HG02870 (cell line): Measurements from ENCODE around the gene C6orf132.

ENCODE experiments used
- ATAC-seq: cut with Tn5 transposase; IDR thresholded peaks from one replicate; pipeline ENCODE4 v1.9.1; 2021; ENCODE audit warnings: mild to moderate bottlenecking, moderate library complexity; ENCODE audit not compliant: unreplicated experiment

Gene C6orf132

DNA sequence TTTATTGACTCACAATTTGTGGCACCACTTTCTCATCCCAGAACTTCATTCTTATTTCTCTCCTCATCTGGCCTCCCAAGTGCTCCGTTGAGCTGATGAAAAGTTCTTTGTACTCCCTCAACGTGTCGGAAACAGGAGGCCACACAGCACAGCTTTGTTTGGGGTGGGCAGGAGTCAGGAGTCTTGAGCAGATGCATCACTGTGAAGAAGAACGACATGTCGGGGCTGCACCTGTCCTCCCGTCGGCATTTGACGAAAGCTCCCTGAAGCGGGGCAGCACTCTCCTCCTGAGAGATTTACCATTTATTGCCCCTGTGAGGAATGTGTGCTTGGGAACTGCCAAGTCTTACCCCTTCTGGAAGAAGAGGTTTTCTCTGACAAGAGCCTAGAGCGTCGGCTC lies 64.0 kb downstream of the C6orf132 start:
- no peak for ATAC-seq

DNA sequence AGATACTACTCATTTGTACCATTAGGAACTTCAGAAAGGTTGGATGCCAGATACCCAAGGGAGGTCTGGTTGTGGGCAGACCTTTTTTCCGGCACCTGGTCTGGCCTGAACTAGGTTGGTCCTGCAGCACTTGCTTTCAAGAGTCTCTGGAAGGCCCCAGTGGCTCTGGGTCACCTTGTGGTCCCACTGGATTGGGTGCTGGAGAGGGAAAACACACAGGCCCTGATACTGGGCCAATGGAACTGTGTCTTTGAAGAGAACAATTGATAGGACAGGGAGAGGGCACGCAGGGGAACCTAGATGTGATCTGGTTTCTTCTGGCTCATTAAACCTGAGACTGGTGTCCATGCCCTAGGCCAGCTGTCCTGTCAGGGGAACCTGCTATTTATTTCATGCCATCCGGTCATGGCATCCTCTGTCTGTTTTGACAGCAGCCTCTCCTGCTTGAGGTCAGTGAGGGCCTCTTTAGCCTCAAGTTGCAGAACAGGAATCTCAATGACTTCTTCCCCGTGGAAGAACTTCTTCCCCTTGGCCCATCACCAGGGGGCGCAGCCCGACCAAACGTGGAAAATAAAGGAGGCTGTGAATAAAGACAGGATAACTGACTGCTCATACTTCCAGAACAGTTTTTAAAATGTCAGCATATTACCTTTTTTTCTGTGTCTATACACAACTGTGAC lies 67.1 kb downstream of the C6orf132 start:
- ATAC-seq: no peak

GRCh38 chr6:42073287-42073686 lies 69.1 kb downstream of the C6orf132 start:
- no peak for ATAC-seq

GRCh38 chr6:42071881-42072583 lies 70.4 kb downstream of the C6orf132 start:
- no peak for ATAC-seq

DNA sequence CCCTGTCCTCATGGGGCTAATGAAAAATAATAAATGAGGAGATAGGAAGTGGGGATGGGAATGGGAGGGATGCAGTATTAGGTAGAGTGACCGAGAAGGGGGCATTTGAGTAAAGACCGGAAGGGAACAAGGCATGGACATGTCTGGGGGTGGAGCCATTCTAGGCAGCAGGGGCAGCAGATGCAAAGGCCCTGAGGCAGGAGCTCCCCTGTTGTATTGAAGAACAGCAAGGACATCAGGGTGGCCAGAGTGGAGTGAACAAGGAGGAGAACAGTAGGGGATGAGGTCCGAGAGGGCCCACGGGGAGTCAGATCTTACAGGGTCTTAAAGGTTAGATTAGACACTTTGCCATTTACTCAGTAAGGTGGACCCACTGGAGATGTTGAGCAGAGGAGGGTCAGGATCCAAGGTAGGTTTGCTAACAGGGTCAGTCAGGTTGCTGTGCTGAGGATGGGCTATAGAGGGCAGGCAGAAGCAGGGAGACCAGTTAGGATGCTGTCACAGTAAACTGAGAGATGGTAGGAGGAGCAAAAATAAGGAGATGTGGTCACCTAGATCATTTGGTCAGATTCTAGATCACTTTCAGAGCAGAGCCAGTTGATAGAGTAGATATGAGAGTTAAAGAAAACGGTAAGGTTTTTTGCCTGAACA lies 73.4 kb downstream of the C6orf132 start:
- no peak for ATAC-seq

DNA sequence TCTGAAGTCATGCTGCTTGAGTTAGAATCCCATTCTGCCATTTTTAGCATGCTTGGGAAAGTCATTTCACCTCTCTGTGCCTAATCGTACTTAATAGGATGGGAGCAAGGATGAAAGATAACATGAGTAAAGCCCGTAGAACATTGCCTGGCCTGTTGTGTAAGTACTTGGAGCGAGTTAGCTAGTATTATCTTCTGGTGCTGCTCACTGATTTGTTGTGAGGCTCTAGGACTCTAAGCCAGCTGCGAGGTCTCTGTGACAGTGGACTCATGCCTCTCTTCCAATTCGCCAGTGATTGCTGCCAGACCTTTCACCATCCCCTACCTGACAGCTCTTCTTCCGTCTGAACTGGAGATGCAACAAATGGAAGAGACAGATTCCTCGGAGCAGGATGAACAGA lies 74.2 kb downstream of the C6orf132 start:
- ATAC-seq: no peak

GRCh38 chr6:42066156-42066675 lies 76.2 kb downstream of the C6orf132 start:
- no peak for ATAC-seq

DNA sequence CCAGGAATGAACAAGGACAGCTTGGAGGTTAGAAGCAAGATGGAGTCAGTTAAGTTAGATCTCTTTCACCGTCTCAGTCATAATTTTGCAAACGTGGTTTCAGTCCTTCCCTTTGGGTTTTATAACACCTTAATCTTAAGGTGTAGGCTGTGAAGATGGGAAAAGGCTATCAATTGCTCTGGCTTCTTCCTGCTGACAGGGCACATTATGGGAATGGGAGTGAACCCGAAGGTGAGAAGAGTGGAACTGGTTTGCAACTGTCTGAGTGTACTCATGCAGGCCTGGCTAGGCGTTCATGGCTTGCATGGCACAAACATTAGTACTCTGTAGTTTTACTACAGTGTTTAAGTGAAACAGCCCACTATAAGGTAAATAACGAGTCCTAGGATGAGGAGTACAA lies 82.7 kb downstream of the C6orf132 start:
- no peak for ATAC-seq

DNA sequence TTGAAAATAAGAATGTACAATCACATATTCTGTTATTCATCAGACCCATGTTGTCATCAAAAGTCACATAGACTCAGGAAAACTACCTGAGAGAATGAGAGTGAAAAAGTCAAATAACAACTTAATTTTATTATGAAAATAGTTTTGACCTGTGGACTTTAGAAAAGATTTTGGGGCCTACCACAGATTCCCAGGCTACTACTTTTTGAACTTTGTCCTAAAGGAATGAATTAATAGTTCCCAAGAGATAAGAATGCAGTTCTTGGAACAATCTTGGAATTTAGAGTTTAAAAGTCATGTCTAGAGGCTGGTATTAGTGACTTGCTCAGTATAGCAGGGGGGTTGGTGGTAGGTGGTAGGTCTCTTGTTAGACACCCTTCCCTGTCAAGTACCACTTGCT lies 88.8 kb downstream of the C6orf132 start:
- no peak for ATAC-seq

DNA sequence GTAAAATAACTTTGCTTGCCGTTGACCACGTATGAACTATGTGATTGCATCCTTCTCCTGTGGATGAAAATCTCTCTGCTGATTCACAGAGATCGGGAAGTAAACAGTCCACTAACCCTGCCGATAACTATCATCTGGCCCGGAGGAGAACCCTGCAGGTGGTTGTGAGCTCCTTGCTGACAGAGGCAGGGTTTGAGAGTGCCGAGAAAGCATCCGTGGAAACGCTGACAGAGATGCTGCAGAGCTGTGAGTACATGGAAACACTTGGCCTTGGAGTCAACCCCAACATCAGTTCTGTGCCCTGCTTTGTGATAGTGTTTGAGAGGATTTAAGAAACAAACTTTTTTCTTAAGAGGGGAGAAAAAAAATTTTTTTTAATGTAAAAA lies 91.2 kb downstream of the C6orf132 start:
- ATAC-seq: no peak
